ENCODE data around the gene HSPA4L.
A peak's percentile ranks its signal among the peaks of the same experiment; 100 is the strongest.

Gene HSPA4L

GRCh38 chr4:127857641-127858040 lies 75.5 kb downstream of the HSPA4L start:
- peaks cover 53% of the 10 kb centered on the region for H3K36me3 Mint-ChIP-seq (ENCODE audit: low read depth)
- TF ChIP-seq CTCF (IDR thresholded peaks at IDR 0.05; ENCODE audit: unreplicated experiment in 3 of 3) = no peak
- peaks cover 51% of the 10 kb centered on the region for H3K9me3 Mint-ChIP-seq
- no peak overlapping the region for H3K27ac Mint-ChIP-seq
- H3K4me3 Mint-ChIP-seq = no peak overlapping the region
- H3K4me1 Mint-ChIP-seq = no peaks in the 10 kb centered on the region
- H3K27me3 Mint-ChIP-seq (ENCODE audit: low read depth) = no peaks in the 10 kb centered on the region

- H3K27me3 Mint-ChIP-seq (ENCODE audit: low read depth) = no peaks in the 10 kb centered on the region
- peaks cover 5% of the 10 kb centered on the region for H3K4me1 Mint-ChIP-seq
- no peak for TF ChIP-seq CTCF (IDR thresholded peaks at IDR 0.05; ENCODE audit: unreplicated experiment in 3 of 3)
- H3K27ac Mint-ChIP-seq = no peak overlapping the region
- H3K36me3 Mint-ChIP-seq (ENCODE audit: low read depth) = no peaks in the 10 kb centered on the region
- H3K9me3 Mint-ChIP-seq = peaks cover 17% of the 10 kb centered on the region
- H3K4me3 Mint-ChIP-seq = no peak overlapping the region
These were observed 86.1 kb downstream of the HSPA4L start for GRCh38 chr4:127868196-127868595.

- no peak for TF ChIP-seq CTCF (IDR thresholded peaks at IDR 0.05; ENCODE audit: unreplicated experiment in 3 of 3)
- Mint-ChIP-seq H3K9me3 (peaks cover 18% of the 10 kb centered on the region), H3K4me3 (no peak overlapping the region), H3K4me1 (peaks cover 5% of the 10 kb centered on the region), H3K27ac (no peak overlapping the region), H3K36me3 (ENCODE audit: low read depth) (peaks cover 9% of the 10 kb centered on the region), H3K27me3 (ENCODE audit: low read depth) (no peaks in the 10 kb centered on the region)
These were observed 88.2 kb downstream of the HSPA4L start for GRCh38 chr4:127870281-127870680.

- no peak for TF ChIP-seq CTCF (IDR thresholded peaks at IDR 0.05; ENCODE audit: unreplicated experiment in 3 of 3)
- H3K36me3 Mint-ChIP-seq (ENCODE audit: low read depth) = peaks cover 11% of the 10 kb centered on the region
- peaks cover 5% of the 10 kb centered on the region for H3K4me1 Mint-ChIP-seq
- H3K4me3 Mint-ChIP-seq = no peak overlapping the region
- H3K27ac Mint-ChIP-seq = no peak overlapping the region
- H3K27me3 Mint-ChIP-seq (ENCODE audit: low read depth) = no peaks in the 10 kb centered on the region
- H3K9me3 Mint-ChIP-seq = peaks cover 18% of the 10 kb centered on the region
These were observed 88.6 kb downstream of the HSPA4L start for GRCh38 chr4:127870688-127871087.

- Mint-ChIP-seq H3K9me3 (peaks cover 4% of the 10 kb centered on the region), H3K27me3 (ENCODE audit: low read depth) (no peaks in the 10 kb centered on the region), H3K36me3 (ENCODE audit: low read depth) (peaks cover 11% of the 10 kb centered on the region), H3K4me3 (no peak overlapping the region), H3K27ac (no peak overlapping the region), H3K4me1 (peaks cover 13% of the 10 kb centered on the region)
- no peak for TF ChIP-seq CTCF (IDR thresholded peaks at IDR 0.05; ENCODE audit: unreplicated experiment in 3 of 3)
These were observed 93.7 kb downstream of the HSPA4L start for GRCh38 chr4:127875791-127876190.

GRCh38 chr4:127880763-127881562 lies 98.8 kb downstream of the HSPA4L start, which contains the start of gene PLK4:
Gene PLK4, plus strand, starts transcription at chr4:127880893. Its CDS starts 242 bp downstream, at chr4:127881135.
- Mint-ChIP-seq H3K27ac (peak within 1 kb of the TSS; percentile 96 to 99 (median 99)), H3K36me3 (ENCODE audit: low read depth) (peaks cover 12% of the 10 kb centered on the region), H3K9me3 (no peaks in the 10 kb centered on the region), H3K4me1 (peaks cover 16% of the 10 kb centered on the region), H3K4me3 (peak within 1 kb of the TSS; percentile 95 to 100 (median 99)), H3K27me3 (ENCODE audit: low read depth) (no peaks in the 10 kb centered on the region)
- TF ChIP-seq CTCF (IDR thresholded peaks at IDR 0.05; ENCODE audit: unreplicated experiment in 3 of 3) = no peak

All from nephron (organoid).